Measurements from ENCODE around the gene ANKHD1. TPM values are rescaled to one million over a fixed set of nuclear protein-coding genes. Genes with fewer than 3 reads are reported as not detected.

ANKHD1 gene
- polyA plus RNA-seq, 1 donor from 2014 or later = 61.8 TPM

DNA sequence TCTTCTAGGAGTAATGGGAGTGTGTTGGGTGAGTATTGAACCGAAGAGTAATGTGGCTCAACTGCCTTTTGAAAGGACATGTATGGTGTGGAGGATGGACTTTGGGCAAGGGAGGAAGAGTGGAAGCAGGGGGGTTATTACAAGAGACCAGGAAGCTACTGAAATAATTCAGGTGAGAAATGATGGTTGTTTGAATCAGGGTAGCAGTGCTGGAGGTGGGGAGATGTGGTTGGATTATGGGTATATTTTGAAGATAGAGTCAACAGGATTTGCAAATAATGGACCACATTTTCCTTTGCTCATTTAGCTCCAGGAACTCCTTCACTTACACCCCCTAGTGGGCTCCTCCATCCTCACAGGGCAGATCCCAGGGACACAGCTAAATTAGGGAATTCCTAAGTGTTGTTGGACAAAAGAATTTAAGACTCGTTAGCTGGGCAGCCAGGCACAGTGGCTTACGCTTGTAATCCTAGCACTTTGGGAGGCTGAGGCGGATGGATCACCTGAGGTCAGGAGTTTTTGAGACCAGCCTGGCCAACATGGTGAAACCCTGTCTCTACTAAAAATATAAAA, 42.8 kb upstream of the ANKHD1 start:
- Histone ChIP-seq H3F3A (ENCODE audit: insufficient read depth, low read length, poor library complexity, severe bottlenecking) (no peaks in the 10 kb centered on the region), H3K27me3 (ENCODE audit: insufficient read depth, low read depth, low read length) (no peaks in the 10 kb centered on the region), H4K20me1 (ENCODE audit: insufficient read depth) (no peaks in the 10 kb centered on the region), H2AFZ (ENCODE audit: low read depth, low read length) (no peak overlapping the region), H3K4me2 (ENCODE audit: low read length) (no peak overlapping the region), H3K9me2 (ENCODE audit: insufficient read depth, low read length) (no peaks in the 10 kb centered on the region), H3K9ac (ENCODE audit: low read length) (no peak overlapping the region), H3K4me3 (ENCODE audit: low read length) (no peak overlapping the region), H3K9me3 (ENCODE audit: low read length) (no peaks in the 10 kb centered on the region), H3K36me3 (ENCODE audit: insufficient read depth, low read length) (no peaks in the 10 kb centered on the region), H3K79me2 (replicated peaks; ENCODE audit: insufficient read depth, low read length) (no peaks in the 10 kb centered on the region), H3K27ac (ENCODE audit: low read length) (no peak overlapping the region)
- TF ChIP-seq TAF1 (IDR thresholded peaks at IDR 0.05; ENCODE audit: low read depth) = no peak
- no peak for TF ChIP-seq RAD21 (conservative IDR thresholded peaks at IDR 0.05)
- TF ChIP-seq POLR2AphosphoS5 (IDR thresholded peaks at IDR 0.05) = no peak
- TF ChIP-seq, protein P1, sequence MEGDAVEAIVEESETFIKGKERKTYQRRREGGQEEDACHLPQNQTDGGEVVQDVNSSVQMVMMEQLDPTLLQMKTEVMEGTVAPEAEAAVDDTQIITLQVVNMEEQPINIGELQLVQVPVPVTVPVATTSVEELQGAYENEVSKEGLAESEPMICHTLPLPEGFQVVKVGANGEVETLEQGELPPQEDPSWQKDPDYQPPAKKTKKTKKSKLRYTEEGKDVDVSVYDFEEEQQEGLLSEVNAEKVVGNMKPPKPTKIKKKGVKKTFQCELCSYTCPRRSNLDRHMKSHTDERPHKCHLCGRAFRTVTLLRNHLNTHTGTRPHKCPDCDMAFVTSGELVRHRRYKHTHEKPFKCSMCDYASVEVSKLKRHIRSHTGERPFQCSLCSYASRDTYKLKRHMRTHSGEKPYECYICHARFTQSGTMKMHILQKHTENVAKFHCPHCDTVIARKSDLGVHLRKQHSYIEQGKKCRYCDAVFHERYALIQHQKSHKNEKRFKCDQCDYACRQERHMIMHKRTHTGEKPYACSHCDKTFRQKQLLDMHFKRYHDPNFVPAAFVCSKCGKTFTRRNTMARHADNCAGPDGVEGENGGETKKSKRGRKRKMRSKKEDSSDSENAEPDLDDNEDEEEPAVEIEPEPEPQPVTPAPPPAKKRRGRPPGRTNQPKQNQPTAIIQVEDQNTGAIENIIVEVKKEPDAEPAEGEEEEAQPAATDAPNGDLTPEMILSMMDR (IDR thresholded peaks at IDR 0.05; ENCODE audit: poor library complexity, severe bottlenecking) = no peak
- no peak for TF ChIP-seq SMC3 (conservative IDR thresholded peaks at IDR 0.05; ENCODE audit: poor library complexity)
- TF ChIP-seq, protein P2, sequence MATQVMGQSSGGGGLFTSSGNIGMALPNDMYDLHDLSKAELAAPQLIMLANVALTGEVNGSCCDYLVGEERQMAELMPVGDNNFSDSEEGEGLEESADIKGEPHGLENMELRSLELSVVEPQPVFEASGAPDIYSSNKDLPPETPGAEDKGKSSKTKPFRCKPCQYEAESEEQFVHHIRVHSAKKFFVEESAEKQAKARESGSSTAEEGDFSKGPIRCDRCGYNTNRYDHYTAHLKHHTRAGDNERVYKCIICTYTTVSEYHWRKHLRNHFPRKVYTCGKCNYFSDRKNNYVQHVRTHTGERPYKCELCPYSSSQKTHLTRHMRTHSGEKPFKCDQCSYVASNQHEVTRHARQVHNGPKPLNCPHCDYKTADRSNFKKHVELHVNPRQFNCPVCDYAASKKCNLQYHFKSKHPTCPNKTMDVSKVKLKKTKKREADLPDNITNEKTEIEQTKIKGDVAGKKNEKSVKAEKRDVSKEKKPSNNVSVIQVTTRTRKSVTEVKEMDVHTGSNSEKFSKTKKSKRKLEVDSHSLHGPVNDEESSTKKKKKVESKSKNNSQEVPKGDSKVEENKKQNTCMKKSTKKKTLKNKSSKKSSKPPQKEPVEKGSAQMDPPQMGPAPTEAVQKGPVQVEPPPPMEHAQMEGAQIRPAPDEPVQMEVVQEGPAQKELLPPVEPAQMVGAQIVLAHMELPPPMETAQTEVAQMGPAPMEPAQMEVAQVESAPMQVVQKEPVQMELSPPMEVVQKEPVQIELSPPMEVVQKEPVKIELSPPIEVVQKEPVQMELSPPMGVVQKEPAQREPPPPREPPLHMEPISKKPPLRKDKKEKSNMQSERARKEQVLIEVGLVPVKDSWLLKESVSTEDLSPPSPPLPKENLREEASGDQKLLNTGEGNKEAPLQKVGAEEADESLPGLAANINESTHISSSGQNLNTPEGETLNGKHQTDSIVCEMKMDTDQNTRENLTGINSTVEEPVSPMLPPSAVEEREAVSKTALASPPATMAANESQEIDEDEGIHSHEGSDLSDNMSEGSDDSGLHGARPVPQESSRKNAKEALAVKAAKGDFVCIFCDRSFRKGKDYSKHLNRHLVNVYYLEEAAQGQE (IDR thresholded peaks at IDR 0.05; ENCODE audit: borderline replicate concordance) = no peak
- TF ChIP-seq EZH2 (IDR thresholded peaks at IDR 0.05; ENCODE audit: borderline replicate concordance, insufficient read depth, low read length, poor library complexity, severe bottlenecking) = no peak
- TF ChIP-seq EP300 (conservative IDR thresholded peaks at IDR 0.05; ENCODE audit: poor library complexity, severe bottlenecking) = no peak
- TF ChIP-seq MXI1 (conservative IDR thresholded peaks at IDR 0.05; ENCODE audit: poor library complexity, severe bottlenecking) = no peak

DNA sequence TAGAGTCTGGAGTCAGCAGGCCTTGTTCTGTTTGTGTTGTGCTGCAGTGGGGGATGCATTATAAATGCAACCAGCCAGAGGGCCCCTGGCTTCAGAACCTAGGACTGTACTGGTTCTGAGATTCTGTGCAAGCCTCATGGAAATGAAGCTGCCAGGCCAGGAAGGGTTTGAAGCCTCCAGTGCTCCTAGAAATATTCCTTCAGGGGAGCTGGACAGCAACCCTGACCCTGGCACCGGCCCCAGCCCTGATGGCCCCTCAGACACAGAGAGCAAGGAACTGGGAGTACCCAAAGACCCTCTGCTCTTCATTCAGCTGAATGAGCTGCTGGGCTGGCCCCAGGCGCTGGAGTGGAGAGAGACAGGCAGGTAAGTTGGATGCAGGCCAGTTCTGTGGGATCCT, 41.5 kb upstream of the ANKHD1 start, which contains the start of gene SLC4A9:
TSS of gene SLC4A9 (plus strand) at position 94 of the 400 bp plus-strand sequence. CDS start at position 137, 43 bp downstream.
- no peaks in the 10 kb centered on the region for H3K79me2 ChIP-seq (replicated peaks; ENCODE audit: insufficient read depth, low read length)
- H2AFZ ChIP-seq (ENCODE audit: low read depth, low read length) = no peak within 1 kb of the TSS
- no peaks in the 10 kb centered on the region for H3K27me3 ChIP-seq (ENCODE audit: insufficient read depth, low read depth, low read length)
- TF ChIP-seq, protein P1 (IDR thresholded peaks at IDR 0.05; ENCODE audit: poor library complexity, severe bottlenecking) = no peak
- TF ChIP-seq EZH2 (IDR thresholded peaks at IDR 0.05; ENCODE audit: borderline replicate concordance, insufficient read depth, low read length, poor library complexity, severe bottlenecking) = no peak
- no peak for TF ChIP-seq EP300 (conservative IDR thresholded peaks at IDR 0.05; ENCODE audit: poor library complexity, severe bottlenecking)
- no peak within 1 kb of the TSS for H3K4me2 ChIP-seq (ENCODE audit: low read length)
- H3K36me3 ChIP-seq (ENCODE audit: insufficient read depth, low read length) = no peaks in the 10 kb centered on the region
- H4K20me1 ChIP-seq (ENCODE audit: insufficient read depth) = no peaks in the 10 kb centered on the region
- no peak within 1 kb of the TSS for H3K4me3 ChIP-seq (ENCODE audit: low read length)
- H3K9ac ChIP-seq (ENCODE audit: low read length) = no peak within 1 kb of the TSS
- H3K9me3 ChIP-seq (ENCODE audit: low read length) = no peaks in the 10 kb centered on the region
- no peak within 1 kb of the TSS for H3K27ac ChIP-seq (ENCODE audit: low read length)
- H3K9me2 ChIP-seq (ENCODE audit: insufficient read depth, low read length) = no peaks in the 10 kb centered on the region
- H3F3A ChIP-seq (ENCODE audit: insufficient read depth, low read length, poor library complexity, severe bottlenecking) = no peaks in the 10 kb centered on the region
